Measurements from ENCODE around the gene PSMG2. TPM values are rescaled to one million over a fixed set of nuclear protein-coding genes. Genes with fewer than 3 reads are reported as not detected.

The PSMG2 gene
- total RNA-seq, 2 donors from 2014 or later, result 73.9 to 78.6 TPM

DNA sequence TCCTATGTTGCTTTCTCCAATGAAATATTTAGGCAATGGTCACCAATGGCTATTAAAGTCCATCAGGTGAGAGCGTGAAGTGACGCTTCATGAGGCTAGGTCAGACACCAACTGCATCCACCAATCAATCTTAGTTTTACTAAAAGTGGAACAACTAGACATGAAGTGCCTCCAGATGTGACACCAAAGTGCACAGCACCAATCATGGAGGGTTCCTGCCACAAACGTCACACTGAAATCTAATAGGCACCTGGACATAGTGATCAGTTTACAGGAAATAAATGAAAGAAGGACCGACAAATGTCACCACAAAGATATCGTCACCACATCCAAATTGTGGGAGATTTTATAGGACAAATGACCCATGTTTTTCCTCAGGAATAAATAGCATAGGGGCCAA is 70.5 kb downstream of the PSMG2 start:
- 72% methylated on average over 5 of the region's 5 CpGs for WGBS
- TF ChIP-seq POLR2AphosphoS5 (IDR thresholded peaks at IDR 0.05), result no peak
- TF ChIP-seq, protein P1, sequence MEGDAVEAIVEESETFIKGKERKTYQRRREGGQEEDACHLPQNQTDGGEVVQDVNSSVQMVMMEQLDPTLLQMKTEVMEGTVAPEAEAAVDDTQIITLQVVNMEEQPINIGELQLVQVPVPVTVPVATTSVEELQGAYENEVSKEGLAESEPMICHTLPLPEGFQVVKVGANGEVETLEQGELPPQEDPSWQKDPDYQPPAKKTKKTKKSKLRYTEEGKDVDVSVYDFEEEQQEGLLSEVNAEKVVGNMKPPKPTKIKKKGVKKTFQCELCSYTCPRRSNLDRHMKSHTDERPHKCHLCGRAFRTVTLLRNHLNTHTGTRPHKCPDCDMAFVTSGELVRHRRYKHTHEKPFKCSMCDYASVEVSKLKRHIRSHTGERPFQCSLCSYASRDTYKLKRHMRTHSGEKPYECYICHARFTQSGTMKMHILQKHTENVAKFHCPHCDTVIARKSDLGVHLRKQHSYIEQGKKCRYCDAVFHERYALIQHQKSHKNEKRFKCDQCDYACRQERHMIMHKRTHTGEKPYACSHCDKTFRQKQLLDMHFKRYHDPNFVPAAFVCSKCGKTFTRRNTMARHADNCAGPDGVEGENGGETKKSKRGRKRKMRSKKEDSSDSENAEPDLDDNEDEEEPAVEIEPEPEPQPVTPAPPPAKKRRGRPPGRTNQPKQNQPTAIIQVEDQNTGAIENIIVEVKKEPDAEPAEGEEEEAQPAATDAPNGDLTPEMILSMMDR (IDR thresholded peaks at IDR 0.05), result no peak
- TF ChIP-seq POLR2A (IDR thresholded peaks at IDR 0.05), result no peak
- intact Hi-C loops (cut with DNase I), result no loop called here
- Histone ChIP-seq H3K36me3 (no peaks in the 10 kb centered on the region), H3K9me3 (no peaks in the 10 kb centered on the region), H3K27me3 (replicated peaks; ENCODE audit: insufficient read depth) (no peaks in the 10 kb centered on the region), H3K27ac (no peak overlapping the region), H3K4me1 (replicated peaks) (no peaks in the 10 kb centered on the region), H3K4me3 (no peak overlapping the region)
- DNase-seq (ENCODE audit: low spot score), result no peak

DNA sequence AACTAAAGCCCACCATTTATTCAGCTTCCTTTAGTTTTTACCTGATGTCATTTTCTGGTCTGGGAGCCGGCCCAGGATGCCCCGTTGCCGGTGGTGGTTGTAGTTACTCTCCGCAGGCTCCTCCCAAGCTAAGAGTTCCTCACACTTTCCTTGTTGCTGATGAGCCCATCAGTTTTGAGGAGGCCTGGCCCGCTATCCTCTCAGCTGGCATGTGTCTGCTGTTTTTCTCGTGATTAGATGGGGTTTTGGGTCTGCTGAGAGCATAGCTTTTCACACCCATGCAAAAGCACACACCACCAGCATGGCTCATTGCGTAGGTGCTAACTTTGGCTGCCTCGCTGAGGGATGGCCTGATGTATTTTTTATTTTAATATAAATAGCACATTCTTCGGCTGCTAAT is 72.1 kb downstream of the PSMG2 start:
- Histone ChIP-seq H3K4me3 (no peak overlapping the region), H3K27me3 (replicated peaks; ENCODE audit: insufficient read depth) (no peaks in the 10 kb centered on the region), H3K27ac (no peak overlapping the region), H3K4me1 (replicated peaks) (no peaks in the 10 kb centered on the region), H3K9me3 (no peaks in the 10 kb centered on the region), H3K36me3 (no peaks in the 10 kb centered on the region)
- TF ChIP-seq POLR2AphosphoS5 (IDR thresholded peaks at IDR 0.05), result no peak
- TF ChIP-seq, protein P1 (IDR thresholded peaks at IDR 0.05), result no peak
- TF ChIP-seq POLR2A (IDR thresholded peaks at IDR 0.05), result no peak
- no peak for DNase-seq (ENCODE audit: low spot score)
- intact Hi-C loops (cut with DNase I), result no loop called here
- 84% methylated on average over 9 of the region's 9 CpGs for WGBS

Small RNA genes within 50 kb of the gene (small RNA-seq; reads per million reads assigned to genes)
- 0 reads per million in 2 donors for gene RF00019

Other genes starting within 250 kb of the PSMG2 start
- gene SPIRE1, start 44.9 kb upstream of the PSMG2 start, total RNA-seq, result 10 to 100 TPM; 21.9 to 23.6 TPM
- gene CEP76, start 319 bp upstream of the PSMG2 start, total RNA-seq, result 10 to 100 TPM; 10.5 to 13.3 TPM
- 10 to 100 TPM; 25.0 to 34.0 TPM for gene PTPN2, start 181.2 kb downstream of the PSMG2 start, total RNA-seq
- 10 to 100 TPM; 35.9 to 46.6 TPM for gene SEH1L, start 245.0 kb downstream of the PSMG2 start, total RNA-seq

All from prostate gland (tissue), 2 donors.